Measurements from ENCODE around the gene ZNF746. TPM values are rescaled to one million over a fixed set of nuclear protein-coding genes. Genes with fewer than 3 reads are reported as not detected.

Gene ZNF746
- total and polyA plus RNA-seq, 2 donors (not counting 3 experiments of a cell fraction or from before 2014, with no cell fraction given) = 10.5 to 20.8 TPM

DNA sequence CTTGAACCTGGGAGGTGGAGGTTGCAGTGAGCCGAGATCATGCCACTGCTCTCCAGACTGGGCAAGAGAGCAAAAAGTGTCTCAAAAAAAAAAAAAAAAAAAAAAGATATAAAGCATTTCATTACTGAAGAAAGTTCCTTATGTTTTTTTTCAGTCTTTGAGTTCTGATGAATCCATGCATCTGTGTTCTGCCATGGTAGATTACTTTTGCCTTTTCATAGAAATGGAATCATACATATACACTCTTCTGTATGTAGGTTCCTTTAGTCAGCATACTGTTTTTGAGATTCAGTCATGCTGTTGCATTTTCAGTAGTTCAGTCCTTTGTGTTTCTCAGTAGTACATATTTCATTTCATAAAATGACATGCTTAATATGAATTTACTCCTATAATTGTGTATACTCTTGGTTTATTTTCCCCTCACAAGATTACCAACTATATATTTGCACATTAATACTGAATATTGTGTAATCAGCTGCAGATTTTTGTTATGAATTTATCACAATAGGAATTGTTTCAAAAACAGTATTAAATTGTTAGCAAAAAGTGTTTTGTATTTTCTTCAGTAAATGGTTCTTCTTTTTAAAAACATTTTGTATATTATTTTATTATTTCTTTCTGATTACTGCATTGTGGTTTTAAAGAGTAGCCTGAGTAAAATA lies 34.0 kb downstream of the ZNF746 start:
- H3K79me2 ChIP-seq (ENCODE audit: control insufficient read depth, insufficient read depth, low read length) = peaks cover 9% of the 10 kb centered on the region
- BruUV-seq (replicated peaks) = no TSS peak
- no peak overlapping the region for H3K9ac ChIP-seq (replicated peaks; ENCODE audit: extremely low read depth, insufficient read depth, low read length)
- POLR2A ChIA-PET = no interaction called here
- FAIRE-seq = no peak
- H3K9me3 ChIP-seq (replicated peaks; ENCODE audit: control insufficient read depth, insufficient read depth, low read length) = no peaks in the 10 kb centered on the region
- CTCF ChIA-PET = no interaction called here
- TF ChIP-seq GATA2 (IDR thresholded peaks at IDR 0.05; ENCODE audit: insufficient read depth, insufficient read length, low read depth, low read length) (no peak), POLR2AphosphoS5 (IDR thresholded peaks at IDR 0.05; ENCODE audit: insufficient read depth, low read depth, low read length) (no peak), EZH2 (IDR thresholded peaks at IDR 0.05; ENCODE audit: borderline replicate concordance, low read depth, low read length, severe bottlenecking) (no peak), POLR2A (IDR thresholded peaks at IDR 0.05; ENCODE audit: low read depth, low read length) (no peak), JUN (IDR thresholded peaks at IDR 0.05; ENCODE audit: borderline replicate concordance, insufficient read depth, insufficient read length, low read depth) (no peak), MYC (IDR thresholded peaks at IDR 0.05; ENCODE audit: low read depth, low read length) (no peak), FOS (IDR thresholded peaks at IDR 0.05; ENCODE audit: borderline replicate concordance, insufficient read depth, low read length) (no peak)
- TF ChIP-seq, protein P1, sequence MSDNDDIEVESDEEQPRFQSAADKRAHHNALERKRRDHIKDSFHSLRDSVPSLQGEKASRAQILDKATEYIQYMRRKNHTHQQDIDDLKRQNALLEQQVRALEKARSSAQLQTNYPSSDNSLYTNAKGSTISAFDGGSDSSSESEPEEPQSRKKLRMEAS (IDR thresholded peaks at IDR 0.05; ENCODE audit: insufficient read depth, insufficient read length) = no peak
- TF ChIP-seq, protein P2, sequence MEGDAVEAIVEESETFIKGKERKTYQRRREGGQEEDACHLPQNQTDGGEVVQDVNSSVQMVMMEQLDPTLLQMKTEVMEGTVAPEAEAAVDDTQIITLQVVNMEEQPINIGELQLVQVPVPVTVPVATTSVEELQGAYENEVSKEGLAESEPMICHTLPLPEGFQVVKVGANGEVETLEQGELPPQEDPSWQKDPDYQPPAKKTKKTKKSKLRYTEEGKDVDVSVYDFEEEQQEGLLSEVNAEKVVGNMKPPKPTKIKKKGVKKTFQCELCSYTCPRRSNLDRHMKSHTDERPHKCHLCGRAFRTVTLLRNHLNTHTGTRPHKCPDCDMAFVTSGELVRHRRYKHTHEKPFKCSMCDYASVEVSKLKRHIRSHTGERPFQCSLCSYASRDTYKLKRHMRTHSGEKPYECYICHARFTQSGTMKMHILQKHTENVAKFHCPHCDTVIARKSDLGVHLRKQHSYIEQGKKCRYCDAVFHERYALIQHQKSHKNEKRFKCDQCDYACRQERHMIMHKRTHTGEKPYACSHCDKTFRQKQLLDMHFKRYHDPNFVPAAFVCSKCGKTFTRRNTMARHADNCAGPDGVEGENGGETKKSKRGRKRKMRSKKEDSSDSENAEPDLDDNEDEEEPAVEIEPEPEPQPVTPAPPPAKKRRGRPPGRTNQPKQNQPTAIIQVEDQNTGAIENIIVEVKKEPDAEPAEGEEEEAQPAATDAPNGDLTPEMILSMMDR (IDR thresholded peaks at IDR 0.05; ENCODE audit: extremely low read depth in 1 of 2, insufficient read depth in 1 of 2, low read depth in 1 of 2, low read length in 2 of 2) = no peak
- no peaks in the 10 kb centered on the region for H4K20me1 ChIP-seq (replicated peaks; ENCODE audit: control insufficient read depth, extremely low read depth, insufficient read depth, low read length)
- H3K36me3 ChIP-seq (ENCODE audit: control insufficient read depth in 2 of 2, extremely low read depth in 1 of 2, insufficient read depth in 2 of 2, low read length in 2 of 2) = no peaks in the 10 kb centered on the region
- H3K27me3 ChIP-seq (ENCODE audit: control insufficient read depth in 2 of 2, insufficient read depth in 2 of 2, low read length in 2 of 2) = peaks cover 0 to 4% of the 10 kb centered on the region in 2 experiments
- no peak overlapping the region for H3K4me3 ChIP-seq (replicated peaks in 1 of 3; ENCODE audit: insufficient read depth in 1 of 3, low read depth in 1 of 3, low read length in 3 of 3)
- no peak overlapping the region for H2AFZ ChIP-seq (ENCODE audit: low read depth, low read length)
- dilution Hi-C loops (cut with MboI; ENCODE audit: extremely low pct_ligation_motif_present, low sequenced_read_pairs) (no loop called here), intact Hi-C loops (cut with micrococcal nuclease) (loop anchor here (5.0 kb wide), 1 partner anchor 336 kb away; the partner anchor contains the start of gene ZNF425)
- H3K4me1 ChIP-seq (ENCODE audit: control insufficient read depth, extremely low read depth, insufficient read depth, low read length) = peaks cover 9% of the 10 kb centered on the region
- no peak overlapping the region for H3K4me2 ChIP-seq (ENCODE audit: insufficient read depth, low read length)
- no peak for DNase-seq (ENCODE audit: low read depth, low spot score)
- H3K27ac ChIP-seq (ENCODE audit: insufficient read depth, low read depth, low read length) = no peak overlapping the region
- H3K9me1 ChIP-seq (replicated peaks; ENCODE audit: control insufficient read depth, extremely low read depth, insufficient read depth, low read length) = no peaks in the 10 kb centered on the region
